NCI-H1436 treated with DMSO at 0.1 percent for 48 hours (cell line): Measurements from ENCODE around the gene TNNI3K.

Source experiments
- DNase-seq: peaks from one replicate; lab custom pipeline; 2025; lab: John Stamatoyannopoulos, UW

The TNNI3K gene

GRCh38 chr1:74571891-74572290, 336.7 kb downstream of the TNNI3K start:
- no peak for DNase-seq

- no peak for DNase-seq
Measured at GRCh38 chr1:74578101-74578500, 342.9 kb downstream of the TNNI3K start.

- no peak for DNase-seq
Measured at GRCh38 chr1:74579425-74579824, 344.2 kb downstream of the TNNI3K start.

GRCh38 chr1:74583397-74583796, 348.2 kb downstream of the TNNI3K start:
- no peak for DNase-seq

GRCh38 chr1:74584185-74584584, 349.0 kb downstream of the TNNI3K start:
- DNase-seq, result no peak

GRCh38 chr1:74586253-74586897, 351.2 kb downstream of the TNNI3K start:
- no peak for DNase-seq

- DNase-seq, result no peak
Measured at GRCh38 chr1:74587888-74588287, 352.7 kb downstream of the TNNI3K start.

- DNase-seq, result no peak
Measured at GRCh38 chr1:74590288-74590687, 355.1 kb downstream of the TNNI3K start.

- no peak for DNase-seq
Measured at GRCh38 chr1:74591949-74592348, 356.8 kb downstream of the TNNI3K start.

GRCh38 chr1:74592580-74593355, 357.6 kb downstream of the TNNI3K start:
- no peak for DNase-seq
